ENCODE measurements around the gene TMEM130.

TMEM130 gene

DNA sequence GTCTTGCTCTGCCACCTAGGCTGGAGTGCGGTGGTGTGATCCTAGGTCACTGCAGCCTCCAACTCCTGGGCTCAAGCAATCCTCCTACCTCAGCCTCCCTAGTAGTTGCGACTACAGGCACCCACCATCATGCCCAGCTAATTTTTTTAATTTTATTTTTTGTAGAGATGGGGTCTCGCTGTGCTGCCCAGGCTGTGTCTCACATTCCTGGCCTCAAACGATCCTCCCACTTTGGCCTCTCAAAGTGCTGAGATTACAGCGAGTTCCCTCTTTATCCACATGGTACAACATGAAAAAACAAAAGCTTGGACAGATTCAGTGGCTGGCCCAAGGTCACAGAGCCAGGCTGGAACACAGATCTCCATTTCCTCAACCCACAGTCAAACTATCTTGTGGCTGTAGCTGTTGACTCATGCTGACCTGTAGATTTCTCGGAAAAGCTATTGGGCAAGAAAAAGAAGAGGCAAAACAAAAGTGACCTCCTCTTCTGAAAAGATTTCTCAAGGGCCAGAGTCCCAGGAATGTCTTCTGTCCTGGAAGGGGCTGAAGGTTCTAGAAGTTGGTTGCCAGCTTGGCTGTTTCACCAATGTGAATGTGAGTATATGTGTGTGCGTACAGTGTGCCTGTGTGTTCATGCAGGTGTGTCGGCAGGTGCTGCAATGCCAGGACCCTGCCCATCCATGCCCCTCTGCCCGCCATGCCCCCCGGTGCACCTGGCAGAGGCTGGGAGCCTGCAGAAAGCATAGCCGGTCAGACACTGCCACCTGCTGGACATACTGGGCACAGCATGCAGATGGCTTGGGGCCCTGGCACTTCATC lies 28.4 kb downstream of the TMEM130 start:
- peak; percentile 68 for DNase-seq (ENCODE audit: low spot score)

DNA sequence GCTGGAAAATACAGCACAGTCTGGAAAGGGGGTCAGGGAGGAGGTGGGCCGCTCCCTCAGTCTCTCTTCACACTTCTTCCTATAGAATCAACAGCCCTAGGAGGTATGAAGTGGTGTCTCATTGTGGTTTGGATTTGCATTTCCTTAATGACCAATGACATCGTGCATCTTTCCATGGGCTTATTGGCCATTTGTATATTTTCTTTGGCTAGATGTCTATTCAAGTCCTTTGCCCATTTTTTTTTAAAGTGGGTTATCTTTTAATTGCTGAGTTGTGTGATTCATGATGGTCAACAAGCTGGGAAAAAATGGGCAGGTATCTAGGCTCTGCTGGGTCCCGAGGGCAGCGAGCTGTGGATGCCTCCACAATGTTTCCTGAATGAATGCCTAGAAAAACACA lies 29.1 kb downstream of the TMEM130 start:
- no peak for DNase-seq (ENCODE audit: low spot score)

DNA sequence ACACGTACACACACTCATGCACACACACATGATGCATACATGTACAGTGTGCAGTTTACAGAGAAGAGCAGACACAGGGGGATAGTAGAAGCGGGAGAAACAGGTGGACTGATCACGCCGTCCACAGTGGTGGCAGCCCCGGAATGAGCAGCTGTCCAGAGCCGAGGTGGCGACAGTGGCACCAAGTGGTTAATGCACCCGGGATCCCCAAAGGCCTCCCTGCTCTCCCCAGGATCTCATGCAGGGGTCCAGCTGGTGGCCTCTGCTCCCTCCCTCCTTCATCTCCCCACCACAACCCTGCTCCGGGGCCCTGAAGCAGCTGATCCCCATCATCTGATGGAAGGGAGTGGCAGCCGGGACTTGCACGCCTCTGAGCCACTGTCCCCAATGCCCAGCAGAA lies 29.7 kb downstream of the TMEM130 start:
- DNase-seq (ENCODE audit: low spot score), result no peak

- DNase-seq (ENCODE audit: low spot score), result no peak
Measured at GRCh38 chr7:98837630-98837972, 32.2 kb downstream of the TMEM130 start.

GRCh38 chr7:98836811-98837629 lies 32.8 kb downstream of the TMEM130 start:
- DNase-seq (ENCODE audit: low spot score), result no peak

DNA sequence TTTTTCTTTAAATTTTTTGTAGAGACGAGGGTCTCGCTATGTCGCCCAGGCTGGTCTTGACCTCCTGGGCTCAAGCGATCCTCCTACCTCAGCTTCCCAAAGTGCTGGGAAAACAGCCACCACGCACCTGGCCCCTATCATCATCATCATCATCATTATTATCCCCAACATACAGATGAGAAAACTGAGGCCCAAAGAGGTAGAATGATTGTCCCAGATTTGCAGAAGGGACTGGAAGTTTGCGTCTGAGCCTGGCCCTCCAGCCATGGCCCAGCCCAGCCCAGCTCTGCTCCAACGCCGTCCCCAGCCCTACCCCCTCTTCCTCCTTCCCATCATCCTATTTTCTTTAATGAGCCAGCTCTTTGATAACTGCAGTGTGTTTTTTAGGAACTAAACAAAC lies 34.9 kb downstream of the TMEM130 start:
- DNase-seq (ENCODE audit: low spot score), result no peak

DNA sequence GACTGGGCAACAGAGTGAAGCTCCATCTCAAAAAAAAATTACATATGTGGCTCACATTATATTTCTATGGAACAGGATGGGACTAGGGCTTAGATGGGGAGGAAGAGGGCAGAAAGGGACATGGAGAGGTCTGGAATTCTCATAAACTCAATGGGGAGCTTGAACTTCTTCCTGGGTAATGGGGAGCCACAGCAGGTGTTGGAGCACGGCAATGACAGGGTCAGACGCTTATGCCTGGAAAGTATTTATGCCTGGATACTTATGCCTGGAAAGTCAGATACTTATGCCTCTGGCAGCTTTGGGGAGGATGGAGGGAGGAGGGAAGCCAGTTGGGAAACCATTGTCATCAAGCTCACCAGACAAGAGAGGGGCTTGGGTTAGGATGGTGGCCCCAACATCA lies 36.8 kb downstream of the TMEM130 start:
- DNase-seq (ENCODE audit: low spot score), result no peak

- no peak for DNase-seq (ENCODE audit: low spot score)
Measured at GRCh38 chr7:98831641-98832221, 38.1 kb downstream of the TMEM130 start.

DNA sequence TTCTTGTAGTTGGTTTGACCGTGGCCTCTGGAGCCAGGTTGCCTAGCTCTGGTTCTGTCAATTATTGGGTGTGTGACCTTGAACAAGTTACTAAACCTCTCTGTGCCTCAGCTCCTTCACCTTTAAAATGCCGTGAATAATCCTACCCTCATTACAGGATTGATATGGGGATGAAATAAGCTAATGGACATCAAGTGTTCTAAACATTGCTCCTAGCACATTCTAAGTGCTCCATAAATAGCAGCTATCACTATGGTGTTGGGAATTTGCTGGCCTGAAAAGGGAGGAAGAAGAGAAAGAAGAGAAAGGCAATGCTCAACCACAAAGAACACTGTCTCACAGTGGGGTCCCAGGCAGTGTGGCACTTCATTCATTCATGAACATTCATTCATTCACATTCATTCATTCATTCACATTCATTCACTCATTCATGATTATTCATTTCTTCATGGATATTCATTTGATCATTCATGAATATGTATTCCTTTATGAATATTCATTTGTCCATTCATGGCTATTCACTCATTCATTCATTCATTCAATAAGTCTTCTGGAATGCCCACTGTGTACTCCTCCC lies 38.8 kb downstream of the TMEM130 start:
- no peak for DNase-seq (ENCODE audit: low spot score)

DNA sequence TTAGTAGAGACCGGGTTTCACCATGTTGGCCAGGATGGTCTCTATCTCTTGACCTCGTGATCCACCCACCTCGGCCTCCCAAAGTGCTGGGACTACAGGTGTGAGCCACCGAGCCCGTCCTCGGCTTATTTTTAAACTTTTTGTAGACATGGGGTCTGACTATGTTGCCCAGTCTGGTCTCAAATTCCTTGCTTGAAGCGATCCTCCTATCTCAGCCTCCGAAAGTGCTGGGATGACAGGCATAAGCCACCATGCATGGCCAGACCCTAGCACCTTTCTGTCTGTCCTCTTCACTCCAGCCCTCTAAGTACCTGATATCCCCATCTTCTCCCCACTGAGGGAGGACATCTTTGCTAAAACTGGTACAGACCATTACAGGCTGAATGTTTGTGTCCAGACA lies 41.4 kb downstream of the TMEM130 start:
- no peak for DNase-seq (ENCODE audit: low spot score)

DNA sequence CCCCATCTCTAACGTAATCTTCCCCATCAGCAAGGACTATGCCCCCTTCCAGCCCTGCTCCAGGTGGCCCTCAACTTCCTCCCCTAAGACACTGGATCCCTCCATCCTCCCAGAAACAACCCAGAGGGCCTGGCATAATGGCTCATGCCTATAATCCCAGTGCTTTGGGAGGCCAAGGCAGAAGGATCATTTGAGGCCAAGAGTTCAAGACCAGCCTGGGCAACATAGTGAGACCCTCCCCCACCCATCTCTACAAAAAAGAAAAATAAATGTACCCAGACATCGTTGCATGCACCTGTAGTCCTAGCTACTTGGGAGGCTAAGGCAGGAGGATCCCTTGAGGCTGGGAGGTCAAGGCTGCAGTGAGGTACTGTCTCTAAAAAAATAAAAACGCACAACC lies 42.6 kb downstream of the TMEM130 start:
- no peak for DNase-seq (ENCODE audit: low spot score)

- peak; percentile 68 for DNase-seq (ENCODE audit: low spot score)
Measured at GRCh38 chr7:98826811-98827231, 43.0 kb downstream of the TMEM130 start.

DNA sequence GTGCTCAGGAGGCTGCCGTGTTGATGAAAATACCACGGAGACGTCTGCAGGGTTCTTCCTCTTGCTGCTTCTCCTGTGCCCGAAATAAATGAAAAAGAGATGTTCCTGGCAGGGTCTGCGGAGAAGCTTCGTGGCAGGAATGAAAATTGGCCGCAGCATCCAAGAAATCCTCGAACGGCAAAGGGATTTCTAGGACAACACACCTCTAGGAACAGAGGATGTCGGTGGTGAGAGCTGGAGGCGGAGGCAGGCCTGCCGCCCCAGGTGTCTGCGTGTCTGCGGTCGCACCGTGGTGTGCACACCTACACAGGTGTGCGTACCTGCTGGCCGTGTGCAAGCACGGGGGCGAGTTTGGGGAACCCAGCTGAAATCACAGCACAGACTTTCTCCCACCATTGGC lies 43.4 kb downstream of the TMEM130 start:
- no peak for DNase-seq (ENCODE audit: low spot score)

DNA sequence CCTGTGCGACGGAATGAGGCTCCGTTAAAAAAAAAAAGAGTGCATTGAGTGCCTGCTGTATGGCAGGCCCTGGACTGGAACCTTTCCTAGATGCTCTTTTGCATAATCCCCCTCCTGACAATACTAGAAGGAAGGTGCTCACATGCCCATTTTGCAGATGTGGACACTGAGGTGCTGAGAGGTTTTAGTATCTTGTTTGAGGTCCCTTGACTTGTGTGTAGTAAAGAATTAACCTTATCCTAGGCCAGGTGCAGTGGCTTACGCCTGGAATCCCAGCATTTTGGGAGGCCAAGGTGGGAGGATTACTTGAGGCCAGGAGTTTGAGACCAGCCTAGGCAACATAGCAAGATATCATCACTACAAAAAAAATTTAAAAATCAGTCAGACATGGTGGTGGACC lies 46.6 kb downstream of the TMEM130 start:
- DNase-seq (ENCODE audit: low spot score), result no peak

GRCh38 chr7:98821348-98821747 lies 48.5 kb downstream of the TMEM130 start:
- no peak for DNase-seq (ENCODE audit: low spot score)

DNA sequence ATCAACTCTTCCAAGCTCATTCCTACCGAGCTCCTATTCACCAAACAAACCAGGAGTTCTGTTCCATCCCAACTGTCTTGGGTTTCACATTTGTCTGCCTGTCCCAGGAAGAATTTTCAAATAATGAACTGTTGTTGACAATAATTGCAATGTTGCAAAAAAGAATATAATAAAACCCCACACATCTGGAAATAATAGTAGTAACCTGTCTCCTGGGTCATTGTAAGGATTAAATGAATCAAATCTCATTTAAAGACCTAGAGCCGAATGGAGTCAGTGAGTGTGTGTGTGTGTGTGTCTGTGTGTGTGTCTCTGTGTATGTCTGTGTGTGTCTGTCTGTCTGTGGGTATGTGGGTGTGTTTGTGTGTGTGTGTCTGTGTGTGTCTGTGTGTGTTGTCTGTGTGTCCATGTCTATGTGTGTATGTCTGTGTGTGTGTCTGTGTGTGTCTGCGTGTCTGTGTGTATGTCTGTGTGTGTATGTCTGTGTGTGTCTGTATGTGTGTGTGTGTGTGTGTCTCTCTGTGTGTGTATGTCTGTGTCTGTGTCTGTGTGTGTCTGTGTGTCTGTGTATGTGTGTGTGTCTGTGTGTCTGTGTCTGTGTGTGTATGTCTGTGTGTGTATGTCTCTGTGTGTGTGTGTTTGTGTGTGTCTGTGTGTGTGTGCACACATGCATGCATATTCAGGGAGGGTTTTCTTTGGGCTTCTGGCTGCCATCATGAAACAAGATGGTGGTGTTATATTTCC lies 52.7 kb downstream of the TMEM130 start:
- DNase-seq (ENCODE audit: low spot score), result no peak

DNA sequence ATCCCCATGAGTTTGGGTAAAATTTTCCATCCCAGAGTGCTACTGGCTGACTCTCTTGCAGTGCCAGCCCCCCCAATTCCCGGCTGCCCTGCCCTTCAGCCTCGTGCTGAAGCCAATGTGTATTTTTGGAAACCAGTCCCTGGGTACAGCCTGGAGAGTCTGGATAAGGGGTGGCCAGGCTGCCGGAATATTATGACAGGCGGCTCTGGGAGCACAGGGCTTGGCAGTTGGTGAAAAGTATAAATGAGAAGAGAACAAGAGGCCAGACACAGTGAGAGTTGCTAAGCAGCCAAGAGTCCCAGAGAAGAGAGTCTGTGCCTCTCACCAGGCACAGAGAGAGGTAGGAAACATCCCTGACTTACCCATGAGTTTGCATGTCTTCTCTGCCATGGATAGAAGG lies 53.6 kb downstream of the TMEM130 start:
- no peak for DNase-seq (ENCODE audit: low spot score)

- no peak for DNase-seq (ENCODE audit: low spot score)
Measured at GRCh38 chr7:98815313-98815712, 54.5 kb downstream of the TMEM130 start.

DNA sequence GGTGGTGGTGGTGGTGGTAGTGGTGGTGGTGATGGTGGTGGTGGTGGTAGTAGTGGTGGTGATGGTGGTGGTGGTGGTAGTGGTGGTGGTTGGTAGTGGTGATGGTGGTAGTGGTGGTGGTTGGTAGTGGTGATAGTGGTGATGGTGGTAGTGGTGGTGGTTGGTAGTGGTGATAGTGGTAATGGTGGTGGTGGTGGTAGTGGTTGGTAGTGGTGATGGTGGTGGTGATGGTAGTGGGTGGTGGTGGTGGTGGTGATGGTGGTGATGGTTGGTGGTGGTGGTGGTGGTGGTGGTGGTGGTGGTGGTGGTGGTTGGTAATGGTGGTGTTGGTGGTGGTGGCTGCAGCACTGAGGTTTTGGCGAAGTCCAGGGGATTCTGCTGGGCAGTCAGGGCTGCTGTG lies 58.5 kb downstream of the TMEM130 start:
- DNase-seq (ENCODE audit: low spot score), result no peak

- peak; percentile 32 for DNase-seq (ENCODE audit: low spot score)
Measured at GRCh38 chr7:98810153-98810802, 59.5 kb downstream of the TMEM130 start.

DNA sequence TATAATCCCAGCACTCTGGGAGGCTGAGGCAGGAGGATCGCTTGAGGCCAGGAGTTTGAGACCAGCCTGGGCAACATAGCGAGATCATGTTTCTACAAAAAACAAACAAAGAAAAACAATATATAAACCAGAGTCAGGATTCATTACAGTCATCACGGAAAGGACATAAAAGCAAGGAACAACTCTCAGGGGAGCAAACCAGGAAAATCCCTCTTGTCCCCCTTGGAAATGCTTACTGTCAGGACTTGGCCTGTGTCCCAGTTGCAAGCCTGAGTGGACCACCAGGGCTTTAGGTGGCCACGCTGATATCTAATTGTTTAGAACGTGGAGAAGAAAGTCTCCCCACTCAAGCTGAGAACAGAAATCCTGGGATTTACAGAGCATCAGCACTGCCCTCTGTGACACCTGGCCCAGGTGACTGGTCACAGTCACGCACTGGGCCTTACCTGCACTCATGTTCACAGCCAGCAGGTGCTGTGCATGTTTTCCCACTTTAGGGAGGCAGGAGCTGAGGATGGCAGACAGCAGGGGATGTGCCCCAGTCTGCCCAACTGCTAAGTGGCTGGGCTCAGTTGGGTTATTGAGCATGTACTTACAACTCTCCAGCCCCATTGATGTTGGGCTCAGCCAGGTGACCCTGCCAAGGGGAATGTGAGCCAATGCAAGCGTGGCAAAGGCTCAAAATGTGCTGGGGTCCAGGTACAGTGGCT lies 60.9 kb downstream of the TMEM130 start:
- no peak for DNase-seq (ENCODE audit: low spot score)

All from Ammon's horn (tissue), 1 donor.